Glutamatergic neuron (in vitro differentiated cells): ENCODE measurements around the gene LDLRAD4. TPM values are rescaled to one million over a fixed set of nuclear protein-coding genes. Genes with fewer than 3 reads are reported as not detected.

Experiments used
- DNase-seq: peaks from one replicate; pipeline ENCODE4 v3.0.0; 2022
- H3K27ac Mint-ChIP-seq: one replicate; pipeline ENCODE4 v1.8.0; 2020; ENCODE audit warnings: mild to moderate bottlenecking, mixed read lengths, inconsistent platforms; ENCODE audit not compliant: unreplicated experiment
- H3K27me3 Mint-ChIP-seq: one replicate; pipeline ENCODE4 v1.8.0; 2020; ENCODE audit warnings: mild to moderate bottlenecking, moderate library complexity, mixed read lengths, inconsistent platforms; ENCODE audit not compliant: unreplicated experiment
- H3K36me3 Mint-ChIP-seq: one replicate; pipeline ENCODE4 v1.8.0; 2020; ENCODE audit warnings: mild to moderate bottlenecking, mixed read lengths, inconsistent platforms; ENCODE audit not compliant: unreplicated experiment
- H3K4me1 Mint-ChIP-seq: one replicate; pipeline ENCODE4 v1.8.0; 2020; ENCODE audit warnings: mild to moderate bottlenecking, low read depth, mixed read lengths, inconsistent platforms; ENCODE audit not compliant: unreplicated experiment
- H3K4me3 Mint-ChIP-seq: one replicate; pipeline ENCODE4 v1.8.0; 2020; ENCODE audit warnings: mild to moderate bottlenecking, mixed read lengths, inconsistent platforms; ENCODE audit not compliant: unreplicated experiment
- H3K9me3 Mint-ChIP-seq: one replicate; pipeline ENCODE4 v1.8.0; 2020; ENCODE audit warnings: mild to moderate bottlenecking, moderate library complexity, mixed read lengths, inconsistent platforms; ENCODE audit not compliant: unreplicated experiment
- total RNA-seq: library from RNA; stranded (reverse); fragmentation: NEBNext Ultra II Directional; extraction: Animal tissue kit (Norgen Biotek cat#: 25700); gene quantifications from one replicate; pipeline ENCODE4 v1.2.1, GENCODE V29; 2021; ENCODE audit not compliant: unreplicated experiment
- TF ChIP-seq, protein P1 (sequence below): fragments of 200-600 bp; sonication (generic); IDR thresholded peaks from one replicate; pipeline ENCODE4 v1.5.0; 2021; ENCODE audit not compliant: partially characterized antibody, unreplicated experiment

LDLRAD4 gene
- total RNA-seq, 1 donor from 2014 or later, result 0.29 TPM

DNA sequence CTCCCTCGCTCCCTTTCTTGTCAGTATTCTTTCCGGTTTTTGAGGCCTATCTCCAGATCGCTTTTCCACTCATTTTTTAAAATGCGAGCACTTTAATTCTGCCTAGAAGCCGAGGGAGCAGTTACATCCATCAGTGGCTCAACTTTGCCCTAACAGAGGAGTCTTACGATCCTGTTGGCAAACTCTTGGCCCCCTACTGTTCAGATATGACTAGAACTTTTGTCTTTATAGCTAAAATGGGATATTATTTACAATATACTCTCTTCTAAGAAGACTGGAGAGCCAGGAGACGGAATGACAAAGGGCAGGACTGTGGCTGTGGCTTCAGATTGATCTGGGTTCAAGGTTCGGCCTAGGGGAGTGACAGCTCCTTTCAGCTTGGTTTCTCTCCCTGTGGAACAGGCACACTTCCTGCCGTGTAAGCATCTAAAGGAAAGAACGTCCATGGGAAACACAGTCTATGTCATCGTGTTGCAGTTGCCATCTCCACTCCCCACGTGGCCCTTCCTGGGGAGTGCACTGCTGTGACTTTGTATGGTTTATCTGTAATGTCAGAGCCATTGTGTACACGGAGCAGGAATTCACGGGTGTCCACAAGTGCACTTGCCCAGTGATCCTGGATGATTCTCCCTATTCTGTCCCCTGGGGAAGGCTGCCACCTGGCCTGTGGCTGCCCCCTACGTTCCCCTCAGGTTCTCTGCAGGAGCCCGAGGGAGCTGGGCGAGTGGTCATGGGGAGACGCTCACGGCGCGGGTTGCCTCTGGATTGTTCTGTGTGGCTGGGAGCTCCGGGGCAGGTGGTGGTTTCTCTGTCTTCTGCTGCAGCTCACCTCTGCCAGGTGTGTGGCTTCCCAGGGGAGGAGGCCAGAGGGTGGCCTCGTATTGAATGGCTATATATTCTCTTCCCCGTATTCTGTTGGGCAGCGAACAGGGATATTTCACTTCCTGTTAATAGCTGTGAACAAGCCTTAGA, 222.0 kb downstream of the LDLRAD4 start:
- no peak overlapping the region for H3K27ac Mint-ChIP-seq
- H3K9me3 Mint-ChIP-seq, result peaks cover 2% of the 10 kb centered on the region
- no peaks in the 10 kb centered on the region for H3K36me3 Mint-ChIP-seq

DNA sequence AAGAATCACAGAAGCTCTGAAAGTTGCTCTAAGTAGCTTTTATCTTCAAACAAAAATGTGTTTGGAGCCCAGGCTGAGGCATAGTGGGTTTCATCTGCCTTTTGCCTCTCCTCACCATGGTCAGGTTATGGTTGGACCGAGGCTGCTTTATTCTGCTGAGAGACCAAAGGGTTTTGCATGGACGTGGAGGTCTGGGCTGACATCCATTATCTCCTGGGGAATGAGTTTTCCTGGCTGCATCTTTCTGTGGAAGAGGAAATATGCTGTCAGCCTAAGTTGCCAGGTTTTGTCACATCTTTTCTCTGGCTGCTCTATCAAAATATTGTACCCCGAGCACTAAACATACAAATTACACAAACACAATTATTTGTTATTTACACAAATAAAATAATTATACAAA, 223.2 kb downstream of the LDLRAD4 start:
- H3K4me3 Mint-ChIP-seq, result no peak overlapping the region

More for the DNA sequence above, 222.0 kb downstream of the LDLRAD4 start:
- DNase-seq, result no peak
- Mint-ChIP-seq H3K4me1 (no peaks in the 10 kb centered on the region), H3K27me3 (peaks cover 1% of the 10 kb centered on the region), H3K4me3 (no peak overlapping the region)
- TF ChIP-seq, protein P1, sequence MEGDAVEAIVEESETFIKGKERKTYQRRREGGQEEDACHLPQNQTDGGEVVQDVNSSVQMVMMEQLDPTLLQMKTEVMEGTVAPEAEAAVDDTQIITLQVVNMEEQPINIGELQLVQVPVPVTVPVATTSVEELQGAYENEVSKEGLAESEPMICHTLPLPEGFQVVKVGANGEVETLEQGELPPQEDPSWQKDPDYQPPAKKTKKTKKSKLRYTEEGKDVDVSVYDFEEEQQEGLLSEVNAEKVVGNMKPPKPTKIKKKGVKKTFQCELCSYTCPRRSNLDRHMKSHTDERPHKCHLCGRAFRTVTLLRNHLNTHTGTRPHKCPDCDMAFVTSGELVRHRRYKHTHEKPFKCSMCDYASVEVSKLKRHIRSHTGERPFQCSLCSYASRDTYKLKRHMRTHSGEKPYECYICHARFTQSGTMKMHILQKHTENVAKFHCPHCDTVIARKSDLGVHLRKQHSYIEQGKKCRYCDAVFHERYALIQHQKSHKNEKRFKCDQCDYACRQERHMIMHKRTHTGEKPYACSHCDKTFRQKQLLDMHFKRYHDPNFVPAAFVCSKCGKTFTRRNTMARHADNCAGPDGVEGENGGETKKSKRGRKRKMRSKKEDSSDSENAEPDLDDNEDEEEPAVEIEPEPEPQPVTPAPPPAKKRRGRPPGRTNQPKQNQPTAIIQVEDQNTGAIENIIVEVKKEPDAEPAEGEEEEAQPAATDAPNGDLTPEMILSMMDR, result peak; percentile 23

DNA sequence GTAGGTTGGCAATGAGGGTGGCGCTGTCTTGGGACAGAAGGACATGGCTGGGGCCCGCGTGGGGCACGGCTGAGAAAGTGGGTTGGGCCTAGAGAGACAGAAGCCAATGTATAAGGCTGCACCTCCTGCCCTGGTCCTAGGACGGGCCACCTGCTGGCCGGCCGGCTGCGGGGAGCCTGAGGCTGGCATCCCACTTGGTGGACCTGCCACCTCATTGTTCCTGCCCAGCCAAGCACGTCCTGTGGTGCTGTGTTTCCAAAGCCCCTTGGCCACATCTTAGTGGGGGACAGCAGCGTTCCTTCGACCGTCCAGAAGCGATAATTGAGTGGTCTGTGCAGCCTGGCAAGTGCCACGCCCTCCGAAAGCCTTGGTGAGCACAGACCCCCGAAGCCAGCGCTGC, 223.9 kb downstream of the LDLRAD4 start:
- DNase-seq, result no peak
- TF ChIP-seq, protein P1, result no peak
- no peaks in the 10 kb centered on the region for H3K36me3 Mint-ChIP-seq
- no peak overlapping the region for H3K27ac Mint-ChIP-seq
- H3K27me3 Mint-ChIP-seq, result peaks cover 1% of the 10 kb centered on the region
- peaks cover 4% of the 10 kb centered on the region for H3K4me1 Mint-ChIP-seq
- peaks cover 2% of the 10 kb centered on the region for H3K9me3 Mint-ChIP-seq
- H3K4me3 Mint-ChIP-seq, result no peak overlapping the region

More for the DNA sequence above, 223.2 kb downstream of the LDLRAD4 start:
- Mint-ChIP-seq H3K4me1 (peaks cover under 1% of the 10 kb centered on the region), H3K27ac (no peak overlapping the region), H3K27me3 (peaks cover 1% of the 10 kb centered on the region), H3K36me3 (no peaks in the 10 kb centered on the region), H3K9me3 (peaks cover 2% of the 10 kb centered on the region)
- no peak for DNase-seq
- TF ChIP-seq, protein P1, result no peak

DNA sequence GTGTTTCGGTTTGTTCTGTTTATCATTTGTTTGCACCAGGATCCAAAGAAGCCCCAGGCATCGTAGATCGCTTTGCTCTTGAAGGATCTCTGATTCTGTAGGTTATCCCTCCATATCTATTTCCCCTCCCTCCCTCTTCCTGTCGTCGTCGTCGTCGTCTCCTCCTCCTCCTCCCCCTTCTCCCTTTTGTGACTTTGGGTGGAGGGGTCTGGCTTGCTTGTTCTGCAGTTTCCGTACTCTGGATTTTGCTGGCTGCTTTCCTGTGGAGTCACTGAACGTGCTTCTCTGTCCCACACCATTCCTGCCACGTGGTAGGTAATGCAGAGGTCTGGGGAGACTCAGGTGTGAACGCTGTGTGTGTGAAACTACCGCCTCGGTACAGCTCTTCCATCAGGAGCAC, 225.0 kb downstream of the LDLRAD4 start:
- Mint-ChIP-seq H3K4me1 (peaks cover 14% of the 10 kb centered on the region), H3K4me3 (no peak overlapping the region), H3K36me3 (no peaks in the 10 kb centered on the region), H3K9me3 (peaks cover 5% of the 10 kb centered on the region), H3K27ac (peak overlapping the region; percentile 3), H3K27me3 (peaks cover 8% of the 10 kb centered on the region)
- TF ChIP-seq, protein P1, result no peak
- DNase-seq, result no peak
